ENCODE data around the gene CHST11. TPM values are rescaled to one million over a fixed set of nuclear protein-coding genes. Genes with fewer than 3 reads are reported as not detected.
A peak's percentile ranks its signal among the peaks of the same experiment; 100 is the strongest.

Gene CHST11
- total and polyA plus RNA-seq, 10 donors, result 5.2 to 65.1 (median 48.4) TPM

DNA sequence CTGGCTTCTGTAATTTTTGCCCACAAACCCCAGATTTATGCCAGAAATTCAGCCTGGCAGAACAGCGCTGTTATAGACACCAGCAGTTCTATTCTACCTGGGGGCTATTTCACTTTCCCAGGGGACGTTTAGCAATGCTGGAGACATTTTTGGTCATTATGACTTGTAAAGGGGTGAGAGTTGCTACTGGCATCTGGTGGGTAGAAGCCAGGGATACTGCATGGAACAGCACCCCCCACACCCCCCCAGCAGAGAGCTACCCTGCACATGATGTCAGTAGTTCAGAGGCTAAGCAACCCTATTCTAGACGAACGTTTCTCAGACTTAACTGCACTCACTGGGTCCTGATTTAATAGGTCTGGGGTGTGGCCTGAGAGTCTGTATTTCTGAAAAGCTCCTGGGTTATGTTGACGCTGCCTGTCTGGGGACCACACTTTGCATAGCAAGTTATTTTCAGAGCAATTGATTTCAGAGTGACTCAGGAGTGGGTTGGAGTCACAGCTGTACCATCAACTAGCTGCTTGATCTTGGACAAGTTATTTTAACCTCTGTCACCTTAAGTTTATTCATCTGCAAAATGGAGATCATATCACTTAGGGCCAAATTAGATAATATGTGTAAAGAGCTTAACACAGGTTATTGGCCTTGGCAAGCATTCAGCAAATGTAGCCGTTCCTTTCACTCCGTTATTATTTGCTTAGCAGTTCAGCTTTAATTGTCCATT, 48.5 kb downstream of the CHST11 start:
- Histone ChIP-seq H3K36me3 (peaks cover 0 to 8% (median 0%) of the 10 kb centered on the region in 6 donors), H3K27ac (peak overlapping the region in 3 of 8 donors; percentile 1 to 24 (median 6)), H3K9me3 (no peaks in the 10 kb centered on the region), H3K4me1 (peaks cover 16 to 99% (median 86%) of the 10 kb centered on the region in 6 donors), H3K27me3 (replicated peaks in 1 of 7) (no peaks in the 10 kb centered on the region), H3K4me3 (no peak overlapping the region)
- no peak for TF ChIP-seq POLR2AphosphoS5 (IDR thresholded peaks at IDR 0.05)
- TF ChIP-seq POLR2A (IDR thresholded peaks at IDR 0.05), result no peak
- intact Hi-C loops (cut with DNase I; ENCODE audit: low total_unique reads), result no loop called here
- WGBS, 5 donors, result 58 to 75% (median 72%) methylated on average over 7 of the region's 7 CpGs
- no peak for DNase-seq

DNA sequence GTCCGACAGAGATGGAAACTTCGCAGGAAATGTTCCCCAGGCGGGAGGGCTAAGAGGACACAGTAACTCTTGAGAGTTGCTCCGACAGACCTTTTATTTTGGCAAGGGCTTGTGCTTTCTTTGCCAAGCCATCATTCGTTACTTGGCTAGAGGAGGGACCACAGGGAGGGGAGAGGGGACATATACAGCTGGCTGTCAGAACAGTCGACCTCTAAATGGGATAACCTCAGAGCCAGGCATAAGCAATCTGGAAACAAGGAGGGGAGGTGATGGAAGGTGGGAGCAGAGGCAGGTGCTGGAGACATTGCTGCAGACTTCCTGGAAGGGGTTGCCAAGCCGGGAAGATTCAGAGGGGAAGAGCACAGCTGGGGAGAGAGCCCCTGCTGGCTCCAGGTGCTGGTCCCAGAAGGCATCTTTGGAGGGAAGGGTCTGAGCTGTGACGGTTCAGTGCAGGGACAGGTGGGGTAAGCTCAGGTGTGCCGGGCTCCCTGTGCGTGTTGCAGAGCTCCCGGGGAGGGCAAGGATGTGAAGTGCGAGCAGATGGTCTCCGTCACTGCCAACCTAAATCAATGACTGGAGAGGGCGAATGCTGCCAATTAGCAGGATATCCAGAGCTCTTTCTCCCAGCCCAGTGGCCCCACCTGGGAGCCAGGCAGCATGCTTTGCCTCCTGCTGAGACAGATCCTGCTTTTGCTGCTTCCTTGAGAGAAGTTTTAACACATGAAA, 50.1 kb downstream of the CHST11 start:
- H3K27ac ChIP-seq, result no peak overlapping the region
- WGBS, 5 donors, result 70 to 84% (median 78%) methylated on average over 13 to 14 of the region's 14 CpGs
- no peaks in the 10 kb centered on the region for H3K27me3 ChIP-seq (replicated peaks in 1 of 7)
- intact Hi-C loops (cut with DNase I; ENCODE audit: low total_unique reads), result no loop called here
- H3K4me3 ChIP-seq, result no peak overlapping the region
- H3K9me3 ChIP-seq, result no peaks in the 10 kb centered on the region
- TF ChIP-seq POLR2AphosphoS5 (IDR thresholded peaks at IDR 0.05), result no peak
- TF ChIP-seq, protein P1, sequence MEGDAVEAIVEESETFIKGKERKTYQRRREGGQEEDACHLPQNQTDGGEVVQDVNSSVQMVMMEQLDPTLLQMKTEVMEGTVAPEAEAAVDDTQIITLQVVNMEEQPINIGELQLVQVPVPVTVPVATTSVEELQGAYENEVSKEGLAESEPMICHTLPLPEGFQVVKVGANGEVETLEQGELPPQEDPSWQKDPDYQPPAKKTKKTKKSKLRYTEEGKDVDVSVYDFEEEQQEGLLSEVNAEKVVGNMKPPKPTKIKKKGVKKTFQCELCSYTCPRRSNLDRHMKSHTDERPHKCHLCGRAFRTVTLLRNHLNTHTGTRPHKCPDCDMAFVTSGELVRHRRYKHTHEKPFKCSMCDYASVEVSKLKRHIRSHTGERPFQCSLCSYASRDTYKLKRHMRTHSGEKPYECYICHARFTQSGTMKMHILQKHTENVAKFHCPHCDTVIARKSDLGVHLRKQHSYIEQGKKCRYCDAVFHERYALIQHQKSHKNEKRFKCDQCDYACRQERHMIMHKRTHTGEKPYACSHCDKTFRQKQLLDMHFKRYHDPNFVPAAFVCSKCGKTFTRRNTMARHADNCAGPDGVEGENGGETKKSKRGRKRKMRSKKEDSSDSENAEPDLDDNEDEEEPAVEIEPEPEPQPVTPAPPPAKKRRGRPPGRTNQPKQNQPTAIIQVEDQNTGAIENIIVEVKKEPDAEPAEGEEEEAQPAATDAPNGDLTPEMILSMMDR (IDR thresholded peaks at IDR 0.05 in 8 of 11, conservative IDR thresholded peaks at IDR 0.05 in 3 of 11), result no peak
- TF ChIP-seq POLR2A (IDR thresholded peaks at IDR 0.05), result no peak
- DNase-seq, result no peak
- peaks cover 0 to 8% (median 0%) of the 10 kb centered on the region in 6 donors for H3K36me3 ChIP-seq
- H3K4me1 ChIP-seq, result peaks cover 17 to 100% (median 83%) of the 10 kb centered on the region in 6 donors

DNA sequence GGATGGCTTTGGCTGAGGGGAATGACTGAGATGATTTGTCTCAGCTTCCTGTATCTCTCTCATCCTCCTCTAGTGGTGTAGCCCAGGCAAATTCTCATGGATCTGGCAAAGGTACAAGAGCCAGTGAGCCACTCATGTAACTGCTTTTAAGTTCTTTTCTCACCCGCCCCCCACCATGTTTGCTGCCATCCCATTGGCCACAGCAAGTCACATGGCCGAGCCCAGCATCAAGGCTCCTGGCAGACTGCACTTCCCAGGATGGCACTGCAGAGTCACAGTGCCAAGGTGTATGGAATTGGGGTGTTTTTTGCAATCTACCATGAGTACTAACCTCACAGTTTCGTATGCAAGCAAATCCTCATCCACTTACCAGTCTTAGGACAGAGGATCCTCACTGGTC, 50.9 kb downstream of the CHST11 start:
- intact Hi-C loops (cut with DNase I; ENCODE audit: low total_unique reads), result no loop called here

DNA sequence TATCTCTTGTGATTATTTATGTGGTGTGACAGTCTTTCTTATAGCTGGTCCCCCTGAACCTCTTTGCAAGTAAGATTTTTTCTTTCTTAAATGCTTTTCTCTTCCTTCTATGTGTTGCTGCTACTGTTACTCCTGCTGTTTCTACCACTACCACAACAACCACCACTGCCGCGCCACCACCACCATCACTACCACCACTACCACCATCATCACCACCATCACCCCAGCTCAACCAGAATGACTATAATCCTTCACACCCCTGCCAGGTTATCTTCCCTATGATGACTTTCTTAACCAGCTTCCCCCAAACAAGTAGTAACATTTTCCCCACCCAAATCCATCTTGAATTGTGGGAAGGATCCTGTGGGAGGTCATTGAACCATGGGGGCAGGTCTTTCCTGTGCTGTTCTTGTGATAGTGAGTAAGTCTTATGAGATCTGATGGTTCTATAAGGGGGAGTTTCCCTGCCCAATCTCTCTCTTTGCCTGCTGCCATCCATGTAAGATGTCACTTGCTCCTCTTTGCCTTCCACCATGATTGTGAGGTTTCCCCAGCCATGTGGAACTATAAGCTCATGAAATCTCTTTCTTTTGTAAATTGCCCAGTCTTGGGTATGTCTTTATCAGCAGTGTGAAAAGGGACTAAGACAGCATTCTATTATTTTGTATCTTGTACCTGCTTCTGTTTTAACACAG, 52.2 kb downstream of the CHST11 start:
- peaks cover 17 to 93% (median 63%) of the 10 kb centered on the region in 6 donors for H3K4me1 ChIP-seq
- H3K27ac ChIP-seq, result no peak overlapping the region
- H3K36me3 ChIP-seq, result peaks cover 0 to under 1% (median 0%) of the 10 kb centered on the region in 6 donors
- no peak for DNase-seq
- TF ChIP-seq POLR2A (IDR thresholded peaks at IDR 0.05) (no peak), POLR2AphosphoS5 (IDR thresholded peaks at IDR 0.05) (no peak)
- TF ChIP-seq, protein P1 (IDR thresholded peaks at IDR 0.05 in 8 of 11, conservative IDR thresholded peaks at IDR 0.05 in 3 of 11), result no peak
- H3K27me3 ChIP-seq (replicated peaks in 1 of 7), result no peaks in the 10 kb centered on the region
- no peaks in the 10 kb centered on the region for H3K9me3 ChIP-seq
- 86 to 98% (median 92%) methylated on average over 2 of the region's 2 CpGs for WGBS, 5 donors
- no peak overlapping the region for H3K4me3 ChIP-seq
- intact Hi-C loops (cut with DNase I; ENCODE audit: low total_unique reads), result no loop called here

More for the DNA sequence above, 50.9 kb downstream of the CHST11 start:
- DNase-seq, result no peak
- Histone ChIP-seq H3K27me3 (replicated peaks in 1 of 7) (no peaks in the 10 kb centered on the region), H3K4me3 (no peak overlapping the region), H3K9me3 (no peaks in the 10 kb centered on the region), H3K4me1 (peaks cover 17 to 98% (median 75%) of the 10 kb centered on the region in 6 donors), H3K36me3 (peaks cover 0 to 8% (median 0%) of the 10 kb centered on the region in 6 donors), H3K27ac (no peak overlapping the region)
- WGBS, 5 donors, result 90 to 97% (median 92%) methylated on average over 3 of the region's 3 CpGs
- TF ChIP-seq, protein P1 (IDR thresholded peaks at IDR 0.05 in 8 of 11, conservative IDR thresholded peaks at IDR 0.05 in 3 of 11), result no peak
- no peak for TF ChIP-seq POLR2AphosphoS5 (IDR thresholded peaks at IDR 0.05)
- no peak for TF ChIP-seq POLR2A (IDR thresholded peaks at IDR 0.05)

Measured in spleen (tissue), 11 donors.